ENCODE measurements around the gene NKAIN2.
A peak's percentile ranks its signal among the peaks of the same experiment; 100 is the strongest.

The NKAIN2 gene

DNA sequence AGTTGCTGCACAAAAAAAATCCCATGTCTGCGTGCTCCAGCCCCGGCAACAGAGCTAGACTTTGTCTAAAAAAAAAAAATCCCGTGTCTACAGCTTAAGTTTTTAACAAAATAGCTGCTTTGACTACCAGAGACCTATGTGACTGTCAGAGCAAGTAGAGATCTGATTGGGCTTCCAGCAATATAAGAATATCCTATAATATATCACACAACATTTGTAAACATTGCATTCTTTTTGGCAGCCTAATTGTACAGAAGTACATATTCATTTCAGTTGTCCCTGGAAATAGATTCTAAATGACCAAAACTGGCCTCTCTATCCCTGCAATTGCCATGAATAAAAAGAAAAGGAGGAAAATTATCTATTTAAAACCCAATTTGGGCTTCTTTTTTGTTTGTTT lies 1019.1 kb downstream of the NKAIN2 start:
- DNase-seq (ENCODE audit: low read depth), result no peak

DNA sequence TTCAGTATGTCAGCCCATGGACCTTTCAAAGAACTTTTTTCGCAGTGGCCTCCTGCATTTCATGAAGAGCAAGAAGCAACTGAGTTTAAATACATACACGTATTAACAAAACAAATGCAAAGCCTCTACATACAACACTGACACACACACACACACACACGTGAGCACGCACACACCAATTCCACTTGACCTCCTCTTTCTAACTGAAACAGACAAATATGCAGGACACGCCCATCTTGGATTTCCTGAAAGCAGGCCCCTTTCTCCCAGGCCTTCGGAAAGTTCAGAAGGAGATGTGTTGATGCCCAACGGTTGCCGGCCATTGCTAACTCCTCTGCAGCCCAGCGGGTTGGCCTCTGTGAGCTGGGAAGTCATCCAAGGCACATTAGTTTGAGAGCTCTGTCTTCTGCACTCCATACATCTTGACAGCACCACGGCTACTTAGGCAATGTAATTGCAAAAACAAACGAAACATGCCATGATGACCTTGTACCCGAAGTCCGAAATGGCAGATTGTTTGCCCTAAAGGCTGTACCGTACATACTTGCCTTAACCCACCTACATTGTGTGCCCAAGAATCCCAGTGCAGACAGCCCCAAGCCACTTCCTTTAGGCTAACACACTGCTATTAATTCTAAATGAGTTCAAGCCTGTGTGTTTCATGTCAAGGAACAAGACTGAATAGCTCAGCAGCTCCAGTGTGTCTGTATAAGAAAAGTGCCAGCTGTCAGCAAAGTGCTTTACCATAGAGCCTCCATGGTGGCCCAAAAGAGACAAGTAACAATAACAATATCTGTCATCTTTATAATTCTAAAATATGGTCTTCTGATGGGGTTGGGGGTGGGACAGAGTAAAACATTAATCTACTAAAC lies 1019.8 kb downstream of the NKAIN2 start:
- no peak for DNase-seq (ENCODE audit: low read depth)

DNA sequence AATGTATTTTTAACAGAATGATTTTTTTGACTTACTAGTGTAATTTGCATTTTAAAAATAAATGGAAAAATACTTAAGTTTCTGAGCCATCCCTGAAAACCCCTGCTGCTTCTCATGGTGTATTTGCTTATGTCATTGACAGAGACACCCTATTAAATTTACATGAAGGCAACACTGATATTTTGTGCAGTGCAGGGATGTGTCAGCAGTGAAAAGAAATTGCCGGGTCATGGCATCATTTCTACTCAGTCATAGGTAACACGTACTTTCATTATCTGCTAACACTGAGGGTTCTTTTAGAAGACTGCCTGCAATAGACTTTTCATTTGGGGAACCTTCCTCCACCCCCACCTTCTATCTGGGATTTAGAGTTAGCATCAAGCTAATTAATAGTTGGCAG lies 1021.9 kb downstream of the NKAIN2 start:
- DNase-seq (ENCODE audit: low read depth), result no peak

DNA sequence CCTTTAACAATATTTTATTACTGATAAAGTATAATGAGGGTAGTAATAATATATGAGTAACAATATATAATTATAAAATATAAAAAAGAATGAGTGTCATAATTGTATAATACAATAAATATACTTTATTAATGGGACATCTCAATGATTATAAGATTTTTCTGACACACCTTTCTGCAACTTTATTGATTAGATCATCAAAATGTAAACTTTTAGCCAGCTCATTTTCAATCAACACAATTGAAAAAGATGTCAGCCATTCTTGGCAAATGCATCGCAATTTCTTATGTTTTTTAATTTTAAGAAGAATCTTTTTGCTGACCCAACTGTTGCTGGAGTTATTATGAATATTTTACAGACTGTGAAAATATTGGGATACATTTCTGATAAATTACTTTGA lies 1026.2 kb downstream of the NKAIN2 start:
- no peak for DNase-seq (ENCODE audit: low read depth)

DNA sequence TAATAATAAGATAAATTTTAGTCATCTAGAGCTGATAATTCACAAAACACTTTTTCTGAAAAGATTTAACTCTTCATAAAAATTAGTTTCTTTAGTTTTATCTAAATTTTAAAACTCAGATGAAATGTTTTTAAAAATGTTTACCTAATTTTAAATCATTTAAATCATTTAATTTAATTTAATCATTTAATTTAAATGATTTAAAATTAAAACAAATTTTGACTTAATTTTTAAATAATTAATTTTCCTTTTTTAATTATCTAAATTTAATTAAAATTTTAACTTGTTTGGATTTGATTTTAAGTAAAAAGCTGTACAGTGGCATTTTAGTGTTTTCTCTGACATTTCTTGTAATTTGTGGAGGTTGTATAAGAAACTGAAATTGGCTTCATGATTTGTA lies 1026.8 kb downstream of the NKAIN2 start:
- DNase-seq (ENCODE audit: low read depth), result no peak

DNA sequence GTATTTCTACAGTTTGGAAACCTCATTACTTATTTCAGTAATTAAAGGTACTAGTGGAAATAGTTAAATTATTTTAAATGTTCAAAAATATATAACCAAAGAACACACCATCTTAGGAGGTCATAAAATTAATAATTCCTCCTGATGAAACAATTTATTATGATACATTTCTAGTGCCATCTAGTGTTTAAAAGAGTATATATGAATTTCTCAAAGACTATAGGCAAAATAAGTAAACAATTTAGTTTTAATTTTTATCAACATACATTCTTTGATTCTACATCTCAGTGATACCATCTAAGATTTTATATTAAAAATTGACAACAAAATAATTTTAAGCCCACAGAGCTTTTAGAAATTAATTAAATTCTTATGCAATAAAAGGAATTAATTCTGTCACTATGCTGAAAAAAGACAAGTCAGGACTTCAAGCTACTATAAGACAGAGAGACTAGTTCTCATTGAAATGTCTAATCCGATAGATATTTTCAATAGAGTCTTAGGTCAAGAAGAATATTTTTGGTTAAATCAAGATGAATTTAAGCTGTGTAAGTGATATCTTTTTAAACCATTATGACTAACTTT lies 1050.8 kb downstream of the NKAIN2 start:
- DNase-seq (ENCODE audit: low read depth), result no peak

DNA sequence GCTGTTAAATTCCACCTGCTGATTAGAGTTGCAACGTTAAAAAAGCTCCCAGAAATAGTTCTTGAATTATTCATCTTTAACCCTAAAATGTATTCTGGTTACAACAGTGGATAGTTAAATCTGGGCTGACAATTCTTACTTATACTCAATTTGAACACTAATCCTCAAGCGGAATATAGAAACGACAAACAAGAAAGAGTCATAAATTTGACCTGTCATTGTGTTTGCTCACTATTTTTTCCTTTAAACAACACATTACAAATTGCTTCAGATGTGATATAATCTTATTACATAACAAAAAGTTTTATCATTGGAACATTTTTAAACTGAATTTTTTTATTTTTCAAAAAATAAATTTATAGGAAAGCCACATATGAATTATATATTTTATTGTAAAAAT lies 1054.1 kb downstream of the NKAIN2 start:
- DNase-seq (ENCODE audit: low read depth), result no peak

DNA sequence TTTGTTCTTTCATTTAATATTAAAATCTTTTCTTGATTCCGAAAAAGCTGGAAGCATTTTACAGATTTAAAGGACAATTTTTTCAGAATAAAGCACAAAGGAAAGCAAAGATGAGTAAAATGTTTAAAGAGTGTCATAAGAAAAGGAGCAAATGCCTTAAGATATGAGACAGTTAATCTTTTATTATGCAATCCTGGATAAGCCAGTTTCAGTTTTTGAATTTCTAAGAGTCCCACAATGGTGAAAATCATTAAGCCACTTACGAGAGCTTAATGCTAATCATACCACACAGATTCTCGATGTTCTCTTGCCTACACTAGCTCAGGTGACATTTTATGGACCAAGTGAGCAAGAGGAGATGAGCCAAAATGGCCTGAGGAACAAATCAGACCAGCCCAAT lies 1054.9 kb downstream of the NKAIN2 start:
- DNase-seq (ENCODE audit: low read depth), result no peak

DNA sequence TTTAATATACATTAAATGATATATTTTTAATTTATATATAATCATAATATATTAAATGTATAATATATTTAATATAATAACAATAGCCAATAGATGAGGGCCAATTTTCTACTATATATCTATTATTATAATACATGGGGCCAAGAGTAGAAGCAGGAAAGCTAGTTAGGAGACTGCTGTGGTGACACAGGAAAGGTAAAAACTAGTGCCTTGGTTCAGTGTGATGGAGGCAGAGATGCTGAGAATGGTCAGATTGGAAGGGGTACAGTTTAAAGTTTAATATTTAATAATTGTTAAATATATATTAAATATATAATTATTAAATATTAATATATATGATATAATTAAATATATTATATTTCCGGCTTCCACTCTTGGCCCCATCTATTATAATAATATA lies 1055.7 kb downstream of the NKAIN2 start:
- no peak for DNase-seq (ENCODE audit: low read depth)

DNA sequence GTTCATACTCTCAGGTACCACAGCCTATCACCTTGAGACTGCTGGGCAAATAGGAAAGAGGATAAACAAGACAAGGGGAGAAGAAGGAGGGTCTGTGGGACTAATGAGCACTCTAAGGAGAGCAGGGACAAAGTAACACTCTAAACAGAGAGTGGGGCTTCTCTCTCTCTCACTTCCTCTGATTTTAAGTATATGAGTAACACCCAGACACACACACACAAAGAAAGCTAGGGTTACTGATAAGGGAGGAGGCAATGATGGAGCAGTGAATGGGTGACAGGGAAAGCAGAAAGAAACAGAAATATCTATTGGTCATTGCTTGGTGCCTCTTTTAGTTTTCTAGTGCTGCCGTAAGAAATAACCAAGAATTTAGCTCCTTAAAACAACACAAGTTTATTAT lies 1062.4 kb downstream of the NKAIN2 start:
- no peak for DNase-seq (ENCODE audit: low read depth)

DNA sequence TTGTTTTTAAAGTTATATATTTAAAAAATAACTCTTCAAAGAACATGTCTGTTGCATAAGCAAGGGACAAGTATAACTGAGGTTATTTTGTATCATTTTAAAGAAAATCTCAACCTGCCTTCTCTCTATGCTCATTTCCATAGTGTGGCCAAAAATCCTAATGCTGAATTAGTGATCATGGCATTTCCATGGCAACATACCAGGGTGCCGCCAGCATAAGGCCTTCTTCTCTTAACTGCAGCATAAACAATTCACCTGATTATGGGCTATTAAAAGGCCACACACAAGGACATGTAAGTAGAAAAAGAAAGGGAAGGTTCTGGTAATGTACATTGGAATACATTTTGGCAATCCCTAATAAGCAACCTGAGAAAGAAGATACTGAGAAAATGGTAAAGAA lies 1063.5 kb downstream of the NKAIN2 start:
- DNase-seq (ENCODE audit: low read depth), result no peak

DNA sequence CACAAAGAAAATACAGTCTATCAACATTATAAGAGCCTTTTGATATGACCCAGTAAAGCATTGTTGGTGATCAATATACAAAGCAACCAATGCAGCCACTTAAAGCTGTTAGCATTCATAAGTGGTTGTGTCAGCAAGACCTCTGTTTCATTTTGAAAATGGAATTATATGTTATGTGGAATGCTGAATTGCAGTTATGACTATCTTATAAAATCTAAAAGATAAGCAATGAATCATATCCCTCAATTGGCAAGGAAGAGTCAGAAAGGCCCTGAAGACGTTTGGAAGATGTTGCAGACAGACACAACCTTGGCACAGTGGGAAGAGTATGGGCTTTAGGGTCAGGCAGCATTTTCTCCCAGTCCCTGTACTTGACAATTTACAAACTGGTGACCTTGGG lies 1064.8 kb downstream of the NKAIN2 start:
- DNase-seq (ENCODE audit: low read depth), result no peak

DNA sequence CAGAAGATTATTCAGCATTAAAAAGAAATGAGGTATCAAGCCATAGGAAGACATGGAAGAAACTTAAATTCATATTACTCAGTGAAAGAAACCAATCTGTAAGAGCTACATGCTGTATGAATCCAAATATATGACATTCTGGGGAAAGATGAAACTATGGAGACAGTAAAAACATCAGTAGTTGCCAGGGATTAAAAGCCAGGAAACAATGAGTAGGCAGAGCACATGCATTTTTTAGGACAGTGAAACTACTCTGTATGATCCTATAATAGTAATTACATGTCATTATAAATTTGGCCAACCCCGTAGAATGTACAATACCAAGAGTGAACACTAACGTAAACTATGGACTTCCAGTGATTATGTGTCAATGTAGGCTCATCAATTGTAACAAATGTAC lies 1065.8 kb downstream of the NKAIN2 start:
- no peak for DNase-seq (ENCODE audit: low read depth)

DNA sequence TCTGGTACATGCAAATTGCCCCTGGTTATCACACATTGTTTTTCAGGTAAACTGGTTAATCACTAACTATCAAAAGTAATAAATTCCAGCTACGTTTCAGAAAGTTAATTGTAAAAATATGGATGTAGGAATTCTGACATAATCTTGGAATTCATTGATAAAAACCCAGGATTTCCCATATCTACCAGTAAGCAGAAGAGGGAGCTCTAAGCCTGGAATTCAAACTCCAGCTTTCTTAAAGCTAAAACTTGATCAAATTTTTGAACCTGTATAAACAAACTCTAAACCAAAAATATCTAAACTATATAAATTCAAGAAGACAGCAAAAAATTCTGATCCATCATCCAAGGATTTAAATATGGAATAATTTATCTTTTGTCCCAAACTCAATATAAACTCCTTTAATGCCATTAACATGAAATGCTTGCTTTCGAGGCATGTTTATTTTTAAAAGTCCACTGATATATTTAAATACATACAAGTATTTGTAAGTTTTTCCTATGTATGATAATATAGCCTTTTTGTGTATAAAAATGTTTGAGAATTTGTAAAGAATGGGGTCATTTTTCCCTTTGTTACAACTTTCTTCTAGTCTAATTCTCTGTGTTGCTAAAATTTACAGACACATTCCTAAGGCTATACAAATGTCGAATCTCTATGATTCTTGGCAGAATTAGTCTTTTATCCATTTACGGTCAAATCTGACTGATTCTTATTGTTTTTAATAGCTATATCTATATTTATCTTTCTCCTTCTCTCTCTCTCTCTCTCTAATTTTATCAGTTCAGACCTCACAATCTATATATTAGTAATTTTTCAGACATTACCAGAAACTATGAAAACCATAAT lies 1067.2 kb downstream of the NKAIN2 start:
- peak; percentile 44 for DNase-seq (ENCODE audit: low read depth)

DNA sequence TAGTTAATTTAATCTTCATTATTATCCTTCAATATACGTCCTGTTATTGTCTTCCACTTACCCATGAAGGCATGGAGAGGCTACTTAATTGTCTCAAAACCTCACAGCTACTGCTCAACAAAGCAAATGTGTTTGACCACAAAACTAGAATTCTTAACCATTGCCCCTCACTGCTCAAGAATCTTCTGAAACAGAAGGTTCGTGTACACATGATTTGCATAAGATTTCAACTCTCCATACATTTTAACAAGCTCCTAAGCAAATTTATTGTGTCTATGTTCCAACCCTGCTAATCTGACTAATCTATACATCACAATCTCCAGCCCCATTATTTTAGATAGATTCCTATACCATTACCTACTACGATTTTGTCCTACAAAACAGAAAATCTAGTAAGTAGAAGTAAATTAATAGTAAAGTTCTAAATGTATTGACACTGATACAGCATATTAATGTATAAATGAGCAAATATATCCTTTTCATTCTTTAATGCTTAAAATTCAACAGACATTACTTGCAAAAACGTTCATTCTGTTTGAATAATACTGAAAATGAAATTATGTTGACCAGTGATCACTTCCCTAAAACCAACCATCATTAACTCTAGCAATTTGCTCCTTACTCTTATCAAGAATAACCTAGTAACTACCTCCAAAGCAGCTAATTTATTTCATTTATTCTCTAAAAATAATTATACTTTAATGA lies 1068.8 kb downstream of the NKAIN2 start:
- no peak for DNase-seq (ENCODE audit: low read depth)

DNA sequence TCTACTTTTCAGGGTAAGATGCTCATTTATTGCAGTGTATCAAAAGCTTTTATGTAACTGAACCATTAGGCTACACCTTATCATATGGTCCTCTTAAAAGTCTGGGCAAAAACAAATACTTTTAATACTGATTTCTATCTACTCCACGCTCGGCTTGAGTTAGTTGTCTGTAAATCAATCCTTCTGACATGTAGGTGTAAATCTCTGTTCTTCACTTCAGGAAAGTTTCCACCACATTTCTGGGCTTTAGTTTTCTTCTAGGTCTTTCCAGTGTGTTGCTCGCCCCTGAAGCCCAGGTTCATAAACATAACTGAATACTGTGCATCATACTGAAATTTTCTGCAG lies 1069.4 kb downstream of the NKAIN2 start:
- no peak for DNase-seq (ENCODE audit: low read depth)

Data from fibroblast of the conjunctiva (primary cell).